Activated B cell treated with CpG ODN at 0.5 μM for 24 hours (primary cell): ENCODE results near the gene BRF1. TPM values are rescaled to one million over a fixed set of nuclear protein-coding genes. Genes with fewer than 3 reads are reported as not detected.

Experiments
- ATAC-seq: fragments of 200-7000 bp; cut with Tn5 transposase; one replicate; pipeline ENCODE4 v1.10.0; 2021; ENCODE audit warnings: low read depth, mild to moderate bottlenecking, moderate library complexity
- CTCF ChIA-PET: fragments of 350-600 bp; sonication (Branson Sonifier 250); formaldehyde crosslinking; loops from one replicate; lab custom pipeline; 2021; ENCODE audit warnings: antibody characterized with exemption; lab: Charles Lee
- POLR2A ChIA-PET: fragments of 350-600 bp; sonication (Branson Sonifier 250); formaldehyde crosslinking; loops from one replicate; lab custom pipeline; 2021; ENCODE audit warnings: antibody characterized with exemption; lab: Charles Lee
- DNase-seq: peaks from one replicate; pipeline ENCODE4 v3.0.0; 2022
- H3K27ac Mint-ChIP-seq: one replicate; pipeline ENCODE4 v1.8.0; 2020; ENCODE audit warnings: mixed read lengths
- H3K27me3 Mint-ChIP-seq: one replicate; pipeline ENCODE4 v1.8.0; 2021; ENCODE audit warnings: mixed read lengths
- H3K36me3 Mint-ChIP-seq: one replicate; pipeline ENCODE4 v1.8.0; 2021; ENCODE audit warnings: low read depth, mixed read lengths
- H3K4me1 Mint-ChIP-seq: one replicate; pipeline ENCODE4 v1.8.0; 2021; ENCODE audit warnings: mixed read lengths
- H3K4me3 Mint-ChIP-seq: one replicate; pipeline ENCODE4 v1.8.0; 2020; ENCODE audit warnings: mild to moderate bottlenecking, mixed read lengths
- H3K9me3 Mint-ChIP-seq: one replicate; pipeline ENCODE4 v1.8.0; 2020; ENCODE audit warnings: mixed read lengths
- intact Hi-C: fragments of 100-400 bp; cut with micrococcal nuclease; formaldehyde crosslinking; loops from one replicate; pipeline ENCODE4 v1.15.1; 2024
- total RNA-seq: library from RNA; stranded (reverse); gene quantifications from 2 replicates; pipeline ENCODE4 v1.2.3, GENCODE V29; 2022
- TF ChIP-seq, protein P1 (sequence below): fragments of 200-600 bp; IDR thresholded peaks from one replicate; pipeline ENCODE4 v1.8.0; 2022; ENCODE audit warnings: antibody characterized with exemption, mild to moderate bottlenecking

Gene BRF1
- total RNA-seq, 1 donor from 2014 or later: 32.8 TPM

DNA sequence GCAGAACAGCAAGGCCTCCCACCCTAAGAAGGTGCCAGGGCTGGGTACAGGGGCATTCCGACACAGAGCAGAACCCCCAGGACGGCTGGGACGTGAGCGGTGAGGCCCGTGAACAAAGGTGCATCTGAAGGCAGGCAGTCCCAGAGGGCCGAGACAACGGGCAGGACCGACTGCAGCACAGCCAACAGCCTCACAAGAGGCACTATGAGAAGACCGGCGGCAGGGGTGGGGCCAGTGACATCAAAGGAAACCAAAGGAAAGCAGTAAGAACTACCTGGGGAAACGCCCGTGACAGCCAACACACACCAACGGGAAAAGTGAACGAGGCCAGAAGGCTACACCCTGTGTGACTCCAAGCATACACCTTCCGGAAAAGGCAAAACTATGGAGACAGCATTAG, 43.3 kb downstream of the BRF1 start:
- no peak for ATAC-seq
- intact Hi-C loops: no loop called here
- Mint-ChIP-seq H3K4me3 (no peak overlapping the region), H3K27me3 (no peaks in the 10 kb centered on the region), H3K36me3 (peaks cover 3% of the 10 kb centered on the region), H3K9me3 (no peaks in the 10 kb centered on the region), H3K27ac (no peak overlapping the region), H3K4me1 (peaks cover 10% of the 10 kb centered on the region)
- TF ChIP-seq, protein P1, sequence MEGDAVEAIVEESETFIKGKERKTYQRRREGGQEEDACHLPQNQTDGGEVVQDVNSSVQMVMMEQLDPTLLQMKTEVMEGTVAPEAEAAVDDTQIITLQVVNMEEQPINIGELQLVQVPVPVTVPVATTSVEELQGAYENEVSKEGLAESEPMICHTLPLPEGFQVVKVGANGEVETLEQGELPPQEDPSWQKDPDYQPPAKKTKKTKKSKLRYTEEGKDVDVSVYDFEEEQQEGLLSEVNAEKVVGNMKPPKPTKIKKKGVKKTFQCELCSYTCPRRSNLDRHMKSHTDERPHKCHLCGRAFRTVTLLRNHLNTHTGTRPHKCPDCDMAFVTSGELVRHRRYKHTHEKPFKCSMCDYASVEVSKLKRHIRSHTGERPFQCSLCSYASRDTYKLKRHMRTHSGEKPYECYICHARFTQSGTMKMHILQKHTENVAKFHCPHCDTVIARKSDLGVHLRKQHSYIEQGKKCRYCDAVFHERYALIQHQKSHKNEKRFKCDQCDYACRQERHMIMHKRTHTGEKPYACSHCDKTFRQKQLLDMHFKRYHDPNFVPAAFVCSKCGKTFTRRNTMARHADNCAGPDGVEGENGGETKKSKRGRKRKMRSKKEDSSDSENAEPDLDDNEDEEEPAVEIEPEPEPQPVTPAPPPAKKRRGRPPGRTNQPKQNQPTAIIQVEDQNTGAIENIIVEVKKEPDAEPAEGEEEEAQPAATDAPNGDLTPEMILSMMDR: no peak
- ChIA-PET POLR2A (no interaction called here), CTCF (no interaction called here)
- no peak for DNase-seq

DNA sequence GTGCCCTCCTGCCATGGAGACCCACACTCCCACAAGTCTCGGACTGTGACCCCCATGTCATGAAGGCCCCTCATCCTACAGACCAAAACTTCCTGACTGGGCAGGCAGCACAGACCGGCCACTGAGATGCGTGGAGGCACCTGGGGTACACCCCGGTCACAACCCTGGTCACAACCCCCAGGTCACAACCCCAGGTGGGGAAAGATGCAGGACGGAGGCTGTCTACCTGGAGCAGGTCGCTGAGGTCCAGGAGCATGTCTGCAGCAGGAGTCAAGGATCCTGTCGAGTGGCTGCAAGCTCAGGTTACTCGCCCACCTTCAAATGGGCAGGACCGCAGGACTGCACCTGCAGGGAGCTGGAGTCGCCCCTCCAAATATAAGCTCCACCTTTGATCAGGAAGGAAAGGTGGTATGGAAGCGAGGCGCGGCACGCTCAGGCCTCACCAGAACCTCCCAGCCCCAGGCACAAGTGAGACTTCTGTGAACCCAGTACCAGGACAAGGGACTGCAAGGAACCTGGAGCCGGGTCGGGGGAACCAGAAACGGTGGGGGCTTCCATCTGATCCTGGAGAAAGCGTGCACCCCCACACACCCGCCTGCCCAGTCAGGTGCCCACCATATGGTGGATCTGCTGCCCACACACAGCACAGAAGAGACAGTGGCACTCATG, 44.4 kb downstream of the BRF1 start:
- TF ChIP-seq, protein P1: no peak
- Mint-ChIP-seq H3K9me3 (no peaks in the 10 kb centered on the region), H3K27me3 (no peaks in the 10 kb centered on the region), H3K36me3 (peaks cover 9% of the 10 kb centered on the region), H3K27ac (no peak overlapping the region), H3K4me3 (no peak overlapping the region), H3K4me1 (peaks cover 15% of the 10 kb centered on the region)
- DNase-seq (no peak), ATAC-seq (no peak)
- POLR2A ChIA-PET: no interaction called here
- intact Hi-C loops: no loop called here
- CTCF ChIA-PET: no interaction called here

DNA sequence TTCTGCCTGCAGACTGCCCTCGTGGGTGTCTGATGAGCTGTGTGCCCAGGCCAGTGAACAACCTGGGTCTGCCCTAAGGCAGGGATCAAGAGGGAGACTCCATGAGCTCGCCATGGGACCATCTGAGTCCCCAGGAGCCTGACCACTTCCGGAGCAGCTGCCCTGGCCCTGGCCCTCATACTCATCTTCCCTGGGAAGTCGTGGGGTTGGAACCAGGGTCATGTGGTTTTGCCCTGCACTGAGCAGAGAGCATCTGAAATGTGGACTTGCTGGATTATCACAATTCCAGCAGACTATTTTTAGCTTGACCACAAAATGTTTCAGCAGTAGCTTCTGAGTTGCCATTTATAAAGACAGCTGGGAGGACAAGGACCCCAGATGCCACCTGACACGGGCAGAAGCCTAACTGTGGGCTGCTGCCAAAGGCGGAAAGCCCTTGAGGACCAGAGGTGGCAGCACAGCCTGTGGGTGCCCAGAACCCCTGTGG, 45.7 kb downstream of the BRF1 start:
- Mint-ChIP-seq H3K4me1 (peaks cover 24% of the 10 kb centered on the region), H3K36me3 (peaks cover 15% of the 10 kb centered on the region), H3K4me3 (no peak overlapping the region), H3K9me3 (no peaks in the 10 kb centered on the region), H3K27ac (no peak overlapping the region), H3K27me3 (no peaks in the 10 kb centered on the region)
- DNase-seq (no peak), ATAC-seq (no peak)
- ChIA-PET CTCF (no interaction called here), POLR2A (interaction anchor here (0.6 kb wide), 1 partner anchor 1301 kb away, joined by 9 read pairs; no protein-coding TSS in a partner anchor)
- intact Hi-C loops: no loop called here
- TF ChIP-seq, protein P1: no peak

DNA sequence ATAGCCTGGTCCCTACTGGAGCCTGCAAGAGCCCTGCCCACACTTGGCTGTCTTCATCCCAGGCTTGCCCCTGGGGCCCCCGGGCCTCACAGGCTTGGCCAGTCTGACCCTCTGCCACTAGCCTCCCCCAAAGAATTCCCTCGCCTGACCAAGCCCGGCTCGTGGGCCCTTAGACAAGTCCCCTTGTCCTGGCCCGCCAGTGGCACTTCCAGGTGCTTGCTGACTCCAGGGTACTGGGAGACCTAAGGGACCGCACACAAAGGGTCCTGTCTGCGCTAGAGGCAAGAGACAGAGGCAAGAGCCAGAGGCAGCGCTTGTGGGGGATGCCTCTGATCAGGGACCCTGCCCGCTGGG, 47.5 kb downstream of the BRF1 start:
- TF ChIP-seq, protein P1: no peak
- ChIA-PET CTCF (no interaction called here), POLR2A (no interaction called here)
- Mint-ChIP-seq H3K4me3 (no peak overlapping the region), H3K27me3 (no peaks in the 10 kb centered on the region), H3K36me3 (peaks cover 19% of the 10 kb centered on the region), H3K4me1 (peaks cover 26% of the 10 kb centered on the region), H3K27ac (no peak overlapping the region), H3K9me3 (no peaks in the 10 kb centered on the region)
- ATAC-seq (no peak), DNase-seq (no peak)
- intact Hi-C loops: no loop called here

DNA sequence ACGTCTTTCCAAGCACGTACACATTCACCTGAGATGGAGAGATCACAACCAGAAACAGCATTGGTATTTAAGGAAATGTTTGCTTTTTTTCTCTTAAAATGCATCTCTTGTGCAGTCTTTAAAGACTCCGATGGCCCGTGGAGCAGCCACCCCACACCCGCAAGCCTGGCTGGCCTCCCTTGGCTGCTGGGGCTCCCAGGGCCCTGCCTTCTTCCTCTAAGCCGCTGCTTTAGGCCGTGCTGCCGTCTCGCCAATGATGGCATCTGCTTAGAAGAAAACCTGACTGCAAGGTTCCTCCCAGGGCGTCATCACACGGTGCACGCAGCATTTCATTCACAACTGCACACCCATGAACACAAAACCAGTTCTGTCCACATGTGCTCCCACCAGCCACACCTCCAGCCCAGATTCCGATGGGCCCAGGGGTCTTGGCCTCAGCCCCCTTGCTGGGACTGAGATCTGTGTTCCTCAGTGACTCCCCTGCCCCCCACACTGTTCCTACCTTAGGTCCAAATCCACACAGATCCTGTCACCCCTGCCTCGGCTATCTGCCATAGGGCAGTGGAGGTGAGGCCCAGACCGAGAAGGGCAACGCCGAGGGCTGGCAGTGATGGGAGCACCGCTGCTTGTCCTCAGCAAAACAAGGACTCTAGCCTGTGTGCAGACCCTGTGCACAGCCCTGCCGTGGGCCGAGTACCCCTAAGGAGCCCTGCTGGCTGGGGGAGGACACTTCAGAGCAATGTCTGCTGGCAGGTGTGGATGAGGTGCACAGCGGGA, 48.1 kb downstream of the BRF1 start:
- intact Hi-C loops: no loop called here
- Mint-ChIP-seq H3K27me3 (no peaks in the 10 kb centered on the region), H3K36me3 (peaks cover 19% of the 10 kb centered on the region), H3K9me3 (no peaks in the 10 kb centered on the region), H3K4me3 (no peak overlapping the region), H3K27ac (no peak overlapping the region), H3K4me1 (peaks cover 27% of the 10 kb centered on the region)
- ChIA-PET POLR2A (no interaction called here), CTCF (no interaction called here)
- TF ChIP-seq, protein P1: no peak
- no peak for DNase-seq
- ATAC-seq: no peak
